Fibroblast of gingiva (primary cell): ENCODE measurements around the gene PPM1D.
A peak's percentile ranks its signal among the peaks of the same experiment; 100 is the strongest.
"Not testable (repeated sequence)": the region's sequence is repeated elsewhere in the genome, so short reads cannot be mapped to it uniquely, and the experiment has no call there.

Experiments used
- DNase-seq: peaks from one replicate; pipeline ENCODE4 v3.0.0-alpha.2; 2011; ENCODE audit warnings: low read depth

PPM1D gene

DNA sequence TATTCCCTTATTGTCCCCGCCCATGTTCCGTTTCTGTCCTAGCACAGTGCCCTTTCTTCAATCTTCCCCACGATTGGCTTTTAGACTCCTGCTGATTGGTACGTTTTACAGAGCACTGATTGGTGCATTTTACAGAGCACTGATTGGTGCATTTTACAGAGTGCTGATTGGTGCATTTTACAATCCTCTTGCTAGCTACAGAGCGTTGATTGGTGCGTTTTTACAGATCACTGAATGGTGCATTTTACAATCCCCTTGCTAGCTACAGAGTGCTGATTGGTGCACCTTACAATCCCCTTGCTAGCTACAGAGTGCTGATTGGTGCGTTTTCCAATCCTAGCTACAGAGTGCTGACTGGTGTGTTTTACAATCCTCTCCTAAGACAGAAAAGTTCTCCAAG, 74.6 kb downstream of the PPM1D start:
- not testable (repeated sequence) for DNase-seq

- DNase-seq: no peak
These were observed 76.0 kb downstream of the PPM1D start for GRCh38 chr17:60675997-60676396.

- DNase-seq: no peak
These were observed 76.8 kb downstream of the PPM1D start for GRCh38 chr17:60676758-60677307.

GRCh38 chr17:60677308-60678117, 77.5 kb downstream of the PPM1D start, which contains the start of gene BCAS3:
TSS of gene BCAS3 (plus strand) at chr17:60677851.
- peak; percentile 99 for DNase-seq

DNA sequence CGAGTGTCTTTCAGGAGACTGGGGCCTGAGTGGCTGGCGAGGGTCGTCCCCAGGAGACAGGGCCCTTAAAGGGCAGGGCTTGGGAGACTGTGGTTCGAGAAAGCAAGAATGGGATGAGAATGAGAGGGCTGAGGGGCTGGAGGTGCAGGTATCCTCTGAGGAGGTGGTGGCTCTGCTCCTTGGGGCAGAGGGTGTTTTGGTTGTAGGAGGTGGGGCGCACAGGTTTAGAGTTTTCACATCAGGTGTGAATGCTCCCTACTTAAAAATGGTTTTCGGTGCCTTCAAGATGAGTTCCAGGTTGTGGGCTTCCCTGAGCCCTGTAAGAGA, 78.1 kb downstream of the PPM1D start:
- DNase-seq: no peak

DNA sequence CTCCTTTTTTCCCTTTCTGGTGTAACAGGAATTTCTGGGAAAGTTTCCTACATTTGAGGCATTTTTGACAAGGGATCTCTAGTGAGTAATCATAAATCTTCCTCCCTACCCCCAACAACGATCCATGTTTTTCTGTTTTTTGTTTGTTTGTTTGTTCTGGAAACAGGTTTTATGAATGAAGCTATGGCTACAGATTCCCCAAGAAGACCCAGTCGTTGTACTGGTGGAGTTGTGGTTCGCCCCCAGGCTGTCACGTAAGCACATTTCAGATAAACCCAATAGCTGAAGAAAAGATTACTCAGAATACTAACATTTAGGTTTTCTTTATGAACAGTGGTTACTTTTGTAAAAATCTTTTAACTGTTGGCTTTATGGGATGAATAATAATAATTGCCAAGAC, 79.3 kb downstream of the PPM1D start:
- DNase-seq: no peak

DNA sequence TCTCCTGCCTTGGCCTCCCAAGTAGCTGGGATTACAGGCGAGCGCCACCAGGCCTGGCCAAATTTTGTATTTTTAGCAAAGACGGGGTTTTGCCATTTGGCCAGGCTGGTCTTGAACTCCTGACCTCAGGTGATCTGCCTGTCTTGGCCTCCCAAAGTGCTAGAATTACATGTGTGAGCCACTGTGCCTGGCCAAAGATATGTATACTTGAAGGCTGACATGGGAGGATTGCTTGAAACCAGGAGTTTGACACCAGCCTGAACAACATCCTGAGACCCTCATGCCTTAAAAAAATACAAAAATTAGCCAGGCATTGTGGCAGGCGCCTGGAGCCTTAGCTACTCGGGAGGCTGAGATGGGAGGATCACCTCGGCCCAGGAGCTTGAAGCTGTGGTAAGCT, 80.8 kb downstream of the PPM1D start:
- DNase-seq: no peak

GRCh38 chr17:60685437-60685836, 85.4 kb downstream of the PPM1D start:
- DNase-seq: no peak

- DNase-seq: no peak
These were observed 96.0 kb downstream of the PPM1D start for GRCh38 chr17:60695960-60696359.

DNA sequence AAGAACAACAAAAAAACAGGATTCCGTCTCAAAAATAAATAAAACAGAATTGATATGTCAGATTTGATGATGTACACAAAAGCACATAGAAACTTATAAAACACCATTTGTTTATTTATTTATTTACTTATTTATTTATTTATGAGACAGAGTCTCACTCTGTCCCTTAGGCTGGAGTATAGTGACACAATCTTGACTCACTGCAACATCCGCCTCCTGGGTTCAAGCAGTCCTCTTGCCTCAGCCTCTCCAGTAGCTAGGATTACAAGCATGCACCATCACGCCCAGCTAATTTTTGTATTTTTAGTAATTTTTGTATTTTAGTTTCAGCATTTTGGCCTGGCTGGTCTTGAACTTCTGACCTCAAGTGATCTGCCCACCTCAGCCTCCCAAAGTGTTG, 99.1 kb downstream of the PPM1D start:
- DNase-seq: no peak

DNA sequence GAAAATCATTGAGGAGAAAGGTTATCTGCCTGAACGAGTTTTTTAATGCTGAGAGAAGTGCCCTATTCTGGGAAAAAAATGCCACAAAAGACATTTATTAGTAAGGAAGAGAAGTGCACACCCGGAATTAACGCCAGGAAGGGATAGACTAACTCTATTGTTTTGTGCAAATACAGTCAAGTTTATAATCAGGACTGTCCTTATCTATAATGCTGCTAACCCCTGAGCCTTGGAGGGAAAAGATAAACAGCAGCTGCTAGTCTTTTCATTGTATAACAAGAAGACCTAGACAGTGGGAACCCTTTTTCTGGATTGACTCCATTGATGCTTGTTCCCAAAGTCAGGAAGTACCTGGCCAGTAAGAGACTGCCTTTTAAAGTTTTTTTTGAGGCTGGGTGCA, 104.2 kb downstream of the PPM1D start:
- no peak for DNase-seq

DNA sequence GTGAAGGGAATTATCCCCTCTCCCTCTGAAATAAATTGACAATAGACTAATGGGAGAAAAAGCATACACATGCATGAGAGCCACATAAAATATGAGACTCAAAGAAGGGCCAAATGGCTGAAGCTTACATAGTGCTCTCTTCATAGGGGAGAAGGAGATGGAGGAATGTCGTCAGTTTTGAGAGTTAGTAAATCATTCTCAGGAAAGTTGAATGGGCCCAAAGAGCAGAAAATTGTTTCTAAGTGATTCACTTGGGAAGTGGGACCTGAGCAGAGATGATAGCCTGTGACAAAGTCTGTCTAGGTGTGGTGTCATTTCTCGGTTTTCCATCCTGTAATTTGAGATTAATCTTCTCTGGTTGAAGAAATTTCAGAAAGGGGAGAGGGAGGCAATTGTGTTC, 112.7 kb downstream of the PPM1D start:
- no peak for DNase-seq

DNA sequence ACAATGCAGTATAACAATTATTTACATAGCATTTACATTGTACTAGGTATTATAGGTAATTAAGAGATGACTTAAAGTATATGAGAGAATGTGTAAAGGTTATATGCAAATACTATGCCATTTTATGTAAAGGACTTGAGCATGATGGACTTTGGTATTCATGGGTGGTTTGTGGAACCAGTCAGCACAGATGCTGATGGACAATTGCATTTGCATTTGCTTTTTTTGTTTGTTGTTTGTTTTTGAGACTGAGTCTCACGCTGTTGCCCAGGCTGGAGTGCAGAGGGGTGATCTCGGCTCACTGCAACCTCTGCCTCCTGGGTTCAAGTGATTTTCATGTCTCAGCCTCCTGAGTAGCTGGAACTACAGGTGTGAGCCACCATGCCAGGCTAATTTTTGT, 113.6 kb downstream of the PPM1D start:
- no peak for DNase-seq
